Measurements from ENCODE around the gene ARPC1A. TPM values are rescaled to one million over a fixed set of nuclear protein-coding genes. Genes with fewer than 3 reads are reported as not detected.
"Not testable (repeated sequence)": the region's sequence is repeated elsewhere in the genome, so short reads cannot be mapped to it uniquely, and the experiment has no call there.

The ARPC1A gene
- total RNA-seq, 2 donors from 2014 or later = 76.3 to 99.5 TPM

DNA sequence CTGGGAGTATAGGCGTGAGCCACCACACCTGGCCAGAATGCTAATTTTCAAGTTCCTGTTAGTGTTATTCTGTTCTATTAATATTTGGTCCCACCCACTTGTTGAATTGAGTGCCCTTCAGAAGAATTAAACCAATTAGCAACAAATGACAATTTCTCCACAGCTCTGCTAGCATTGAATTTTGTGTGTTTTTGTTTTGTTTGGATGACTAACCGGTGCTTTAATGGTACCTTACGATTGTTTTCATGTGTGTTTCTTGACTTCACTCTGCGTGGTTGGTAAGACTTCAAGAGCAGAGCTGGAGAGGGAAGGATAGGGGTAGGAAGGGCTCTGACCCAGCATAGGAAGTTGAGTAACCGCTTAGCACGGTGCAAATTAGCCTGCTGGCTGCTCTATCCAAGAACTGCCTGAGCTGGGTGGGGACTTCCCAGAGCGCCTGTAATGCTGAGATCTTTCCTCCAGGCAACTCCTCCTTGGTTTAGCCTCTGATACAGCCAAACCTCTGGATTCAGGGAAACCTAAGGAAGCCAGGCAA is 53.4 kb downstream of the ARPC1A start:
- TF ChIP-seq, protein P1, sequence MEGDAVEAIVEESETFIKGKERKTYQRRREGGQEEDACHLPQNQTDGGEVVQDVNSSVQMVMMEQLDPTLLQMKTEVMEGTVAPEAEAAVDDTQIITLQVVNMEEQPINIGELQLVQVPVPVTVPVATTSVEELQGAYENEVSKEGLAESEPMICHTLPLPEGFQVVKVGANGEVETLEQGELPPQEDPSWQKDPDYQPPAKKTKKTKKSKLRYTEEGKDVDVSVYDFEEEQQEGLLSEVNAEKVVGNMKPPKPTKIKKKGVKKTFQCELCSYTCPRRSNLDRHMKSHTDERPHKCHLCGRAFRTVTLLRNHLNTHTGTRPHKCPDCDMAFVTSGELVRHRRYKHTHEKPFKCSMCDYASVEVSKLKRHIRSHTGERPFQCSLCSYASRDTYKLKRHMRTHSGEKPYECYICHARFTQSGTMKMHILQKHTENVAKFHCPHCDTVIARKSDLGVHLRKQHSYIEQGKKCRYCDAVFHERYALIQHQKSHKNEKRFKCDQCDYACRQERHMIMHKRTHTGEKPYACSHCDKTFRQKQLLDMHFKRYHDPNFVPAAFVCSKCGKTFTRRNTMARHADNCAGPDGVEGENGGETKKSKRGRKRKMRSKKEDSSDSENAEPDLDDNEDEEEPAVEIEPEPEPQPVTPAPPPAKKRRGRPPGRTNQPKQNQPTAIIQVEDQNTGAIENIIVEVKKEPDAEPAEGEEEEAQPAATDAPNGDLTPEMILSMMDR (IDR thresholded peaks at IDR 0.05) = peak; percentile 35
- H3K9me3 ChIP-seq = no peaks in the 10 kb centered on the region
- peak overlapping the region; percentile 85 to 96 for H3K27ac ChIP-seq
- DNase-seq (ENCODE audit: low spot score) = peak; percentile 55
- peaks cover 3% of the 10 kb centered on the region for H3K36me3 ChIP-seq
- H3K27me3 ChIP-seq (replicated peaks; ENCODE audit: insufficient read depth) = no peaks in the 10 kb centered on the region
- H3K4me3 ChIP-seq = peak overlapping the region; percentile 64
- H3K4me1 ChIP-seq (ENCODE audit: control insufficient read depth in 1 of 2, low read depth in 2 of 2) = peaks cover 26 to 53% of the 10 kb centered on the region in 2 donors
- ATAC-seq (ENCODE audit: insufficient number of reproducible peaks, low FRiP score, low read depth) = peak; percentile 51

DNA sequence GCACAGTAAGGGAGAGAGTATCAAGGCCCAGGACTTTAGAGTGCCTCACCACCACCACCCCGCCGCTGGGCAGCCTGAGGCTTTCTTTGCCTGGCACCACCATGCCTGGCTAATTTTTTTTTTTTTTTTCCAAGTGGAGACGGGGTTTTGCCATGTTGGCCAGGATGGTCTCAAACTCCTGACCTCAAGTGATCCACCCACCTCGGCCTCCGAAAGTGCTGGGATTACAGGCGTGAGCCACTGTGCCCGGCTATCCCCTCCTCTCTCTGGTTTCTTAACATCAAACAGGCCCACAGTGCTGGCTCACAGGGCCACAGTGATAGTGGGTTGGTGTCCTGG is 54.0 kb downstream of the ARPC1A start:
- not testable (repeated sequence) for H3K36me3 ChIP-seq; DNase-seq (ENCODE audit: low spot score)

DNA sequence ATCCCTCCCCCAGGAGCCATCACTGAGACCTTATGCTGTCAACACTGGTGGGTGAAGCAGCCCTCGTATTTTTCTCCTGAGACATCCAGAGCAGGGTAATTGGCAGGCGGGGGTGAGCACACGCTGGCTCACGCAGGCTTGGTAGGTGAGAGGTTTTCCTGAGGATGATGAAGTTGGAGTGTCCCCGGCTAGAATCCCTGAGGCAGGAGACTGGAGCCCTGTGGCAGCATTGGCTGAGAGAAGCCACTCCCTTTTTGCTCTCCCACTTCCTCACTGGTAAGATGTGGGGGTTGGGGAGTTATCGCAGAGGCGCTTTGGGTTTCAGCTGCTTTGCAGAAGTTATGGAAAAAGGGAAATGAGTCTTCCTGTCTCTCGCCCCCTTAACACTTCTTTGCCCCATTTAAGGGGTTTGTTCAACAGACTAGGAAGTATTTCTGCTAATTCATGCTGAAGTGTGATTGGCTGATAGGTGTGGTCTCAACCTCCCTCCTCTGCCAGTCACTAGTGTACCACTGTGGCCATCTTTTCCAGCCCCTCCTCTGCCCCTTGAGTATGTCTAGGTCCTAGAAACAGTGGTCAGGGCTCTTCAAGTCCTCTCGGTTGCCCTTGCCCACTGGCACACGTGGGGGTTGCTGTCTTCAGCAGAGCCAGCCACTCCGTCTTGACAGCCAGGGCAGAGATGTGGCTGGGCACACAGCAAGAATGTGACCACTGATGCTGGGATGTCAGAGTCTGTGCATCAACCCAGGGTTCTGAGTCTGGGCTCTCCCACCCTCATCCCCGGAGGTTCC is 54.5 kb downstream of the ARPC1A start:
- ATAC-seq (ENCODE audit: insufficient number of reproducible peaks, low FRiP score, low read depth) = no peak
- peaks cover 26 to 53% of the 10 kb centered on the region in 2 donors for H3K4me1 ChIP-seq (ENCODE audit: control insufficient read depth in 1 of 2, low read depth in 2 of 2)

More for the DNA sequence above, 54.0 kb downstream of the ARPC1A start:
- not testable (repeated sequence) for H3K27me3 ChIP-seq (replicated peaks; ENCODE audit: insufficient read depth); ATAC-seq (ENCODE audit: insufficient number of reproducible peaks, low FRiP score, low read depth); H3K9me3 ChIP-seq
- Histone ChIP-seq H3K4me3 (peak overlapping the region; percentile 64), H3K4me1 (ENCODE audit: control insufficient read depth in 1 of 2, low read depth in 2 of 2) (peaks cover 26 to 53% of the 10 kb centered on the region in 2 donors), H3K27ac (peak overlapping the region; percentile 85 to 96)

DNA sequence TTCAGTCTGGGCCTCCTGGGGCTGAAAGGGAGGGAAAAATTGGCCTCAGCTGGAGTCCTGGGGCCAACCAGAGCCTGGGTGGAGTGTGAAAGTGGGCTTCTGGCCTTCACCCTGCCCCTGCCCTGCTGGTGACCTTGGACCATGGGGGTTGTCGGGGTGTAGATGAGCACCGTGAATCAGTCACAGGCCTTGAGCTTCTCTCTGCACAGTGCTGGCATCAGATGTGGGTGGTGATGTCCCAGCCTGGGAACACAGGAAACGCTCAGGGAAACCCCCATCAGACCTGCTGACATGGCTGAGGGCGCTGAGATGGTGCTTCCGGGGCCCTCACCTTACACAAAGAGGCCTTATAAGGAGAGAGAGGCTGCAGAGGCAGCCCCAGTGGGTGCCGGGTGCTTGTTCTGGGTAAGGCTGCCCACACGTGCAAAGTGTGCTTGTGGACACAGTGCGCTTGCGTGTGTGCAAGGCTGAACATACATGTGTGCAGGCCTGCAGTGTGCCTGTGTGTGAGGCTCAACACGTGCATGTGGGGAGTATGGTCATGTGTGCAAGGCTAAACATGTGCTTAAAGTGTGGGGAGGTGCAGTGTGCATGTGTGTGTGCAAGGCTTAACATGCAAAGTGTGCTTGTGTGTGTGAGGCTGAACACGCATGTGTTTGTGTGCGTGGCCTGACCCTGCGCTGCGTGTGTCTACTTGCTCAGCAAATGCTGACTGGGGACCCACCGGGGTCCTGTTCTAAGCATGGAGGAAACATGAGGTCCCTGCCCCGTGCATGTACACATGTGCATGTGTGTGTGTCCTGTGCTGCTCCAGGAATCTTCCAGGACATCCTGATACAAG is 55.3 kb downstream of the ARPC1A start:
- Histone ChIP-seq H3K36me3 (peaks cover 5% of the 10 kb centered on the region), H3K4me1 (ENCODE audit: control insufficient read depth in 1 of 2, low read depth in 2 of 2) (peaks cover 26 to 45% of the 10 kb centered on the region in 2 donors), H3K9me3 (no peaks in the 10 kb centered on the region), H3K4me3 (peak overlapping the region; percentile 64), H3K27ac (peak overlapping the region; percentile 85 to 96), H3K27me3 (replicated peaks; ENCODE audit: insufficient read depth) (no peaks in the 10 kb centered on the region)
- ATAC-seq (ENCODE audit: insufficient number of reproducible peaks, low FRiP score, low read depth) = no peak
- TF ChIP-seq, protein P1 (IDR thresholded peaks at IDR 0.05) = no peak
- no peak for DNase-seq (ENCODE audit: low spot score)

More for the DNA sequence above, 54.5 kb downstream of the ARPC1A start:
- Histone ChIP-seq H3K36me3 (peaks cover 3% of the 10 kb centered on the region), H3K4me3 (peak overlapping the region; percentile 64), H3K9me3 (no peaks in the 10 kb centered on the region), H3K27me3 (replicated peaks; ENCODE audit: insufficient read depth) (no peaks in the 10 kb centered on the region), H3K27ac (peak overlapping the region; percentile 85 to 96)
- TF ChIP-seq, protein P1 (IDR thresholded peaks at IDR 0.05) = no peak
- no peak for DNase-seq (ENCODE audit: low spot score)

DNA sequence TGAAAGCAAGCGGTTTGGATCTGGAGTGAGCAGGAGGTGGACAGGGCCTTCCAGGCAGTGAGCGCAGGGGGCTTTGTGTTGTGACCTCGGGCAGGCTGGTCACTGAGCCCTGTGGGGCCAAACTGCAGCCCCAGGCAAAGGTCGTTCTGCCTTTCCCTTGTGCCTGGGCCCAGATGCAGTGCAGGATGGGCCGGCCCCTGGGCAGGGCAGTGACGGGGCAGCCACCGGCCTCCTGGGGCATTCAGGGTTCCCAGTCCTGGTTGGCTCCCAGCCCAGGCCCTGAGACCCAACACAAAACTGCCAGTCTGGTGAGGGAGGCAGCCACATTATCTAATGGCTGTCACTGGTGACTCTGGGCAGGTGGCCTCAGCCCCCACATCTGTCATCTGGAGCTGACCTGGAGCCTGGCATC is 56.0 kb downstream of the ARPC1A start:
- TF ChIP-seq, protein P1 (IDR thresholded peaks at IDR 0.05) = no peak
- Histone ChIP-seq H3K27me3 (replicated peaks; ENCODE audit: insufficient read depth) (no peaks in the 10 kb centered on the region), H3K4me1 (ENCODE audit: control insufficient read depth in 1 of 2, low read depth in 2 of 2) (peaks cover 26 to 40% of the 10 kb centered on the region in 2 donors), H3K9me3 (no peaks in the 10 kb centered on the region), H3K27ac (no peak overlapping the region), H3K36me3 (peaks cover 11% of the 10 kb centered on the region), H3K4me3 (no peak overlapping the region)
- DNase-seq (ENCODE audit: low spot score) (no peak), ATAC-seq (ENCODE audit: insufficient number of reproducible peaks, low FRiP score, low read depth) (no peak)
